Stimulated activated CD4-positive, alpha-beta T cell treated with anti-CD3 and anti-CD28 coated beads, Interleukin-4, amount 100 ng/mL, for 1 hour (primary cell): ENCODE results near the gene PLEKHM2.
"Not testable (repeated sequence)": the region's sequence is repeated elsewhere in the genome, so short reads cannot be mapped to it uniquely, and the experiment has no call there.

Source experiments
- DNase-seq: peaks from one replicate; pipeline ENCODE4 v3.0.0-alpha.2; 2020

The PLEKHM2 gene, protein sequence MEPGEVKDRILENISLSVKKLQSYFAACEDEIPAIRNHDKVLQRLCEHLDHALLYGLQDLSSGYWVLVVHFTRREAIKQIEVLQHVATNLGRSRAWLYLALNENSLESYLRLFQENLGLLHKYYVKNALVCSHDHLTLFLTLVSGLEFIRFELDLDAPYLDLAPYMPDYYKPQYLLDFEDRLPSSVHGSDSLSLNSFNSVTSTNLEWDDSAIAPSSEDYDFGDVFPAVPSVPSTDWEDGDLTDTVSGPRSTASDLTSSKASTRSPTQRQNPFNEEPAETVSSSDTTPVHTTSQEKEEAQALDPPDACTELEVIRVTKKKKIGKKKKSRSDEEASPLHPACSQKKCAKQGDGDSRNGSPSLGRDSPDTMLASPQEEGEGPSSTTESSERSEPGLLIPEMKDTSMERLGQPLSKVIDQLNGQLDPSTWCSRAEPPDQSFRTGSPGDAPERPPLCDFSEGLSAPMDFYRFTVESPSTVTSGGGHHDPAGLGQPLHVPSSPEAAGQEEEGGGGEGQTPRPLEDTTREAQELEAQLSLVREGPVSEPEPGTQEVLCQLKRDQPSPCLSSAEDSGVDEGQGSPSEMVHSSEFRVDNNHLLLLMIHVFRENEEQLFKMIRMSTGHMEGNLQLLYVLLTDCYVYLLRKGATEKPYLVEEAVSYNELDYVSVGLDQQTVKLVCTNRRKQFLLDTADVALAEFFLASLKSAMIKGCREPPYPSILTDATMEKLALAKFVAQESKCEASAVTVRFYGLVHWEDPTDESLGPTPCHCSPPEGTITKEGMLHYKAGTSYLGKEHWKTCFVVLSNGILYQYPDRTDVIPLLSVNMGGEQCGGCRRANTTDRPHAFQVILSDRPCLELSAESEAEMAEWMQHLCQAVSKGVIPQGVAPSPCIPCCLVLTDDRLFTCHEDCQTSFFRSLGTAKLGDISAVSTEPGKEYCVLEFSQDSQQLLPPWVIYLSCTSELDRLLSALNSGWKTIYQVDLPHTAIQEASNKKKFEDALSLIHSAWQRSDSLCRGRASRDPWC

DNA sequence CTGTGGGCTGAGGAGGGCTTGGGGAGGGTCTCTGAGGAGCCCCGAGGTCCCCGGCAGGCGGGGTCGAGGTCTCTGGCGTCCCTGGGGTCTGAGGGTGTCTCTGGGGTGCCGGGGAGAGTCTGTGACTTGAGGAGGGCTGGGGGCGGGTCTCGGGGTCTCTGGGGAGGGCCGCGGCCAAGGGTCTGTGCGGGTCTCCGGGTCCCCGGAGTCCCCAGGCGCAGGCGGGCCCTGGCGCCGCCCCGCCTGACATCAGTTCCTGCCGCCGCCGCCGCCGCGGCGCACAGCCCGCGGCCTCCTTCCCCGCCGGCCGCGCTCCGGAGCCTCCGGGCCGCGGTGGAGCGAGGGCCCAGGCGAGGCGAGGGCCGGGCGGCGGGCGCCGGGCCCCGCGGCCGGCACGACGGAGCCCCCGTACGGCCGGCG lies at the start of gene PLEKHM2:
Gene PLEKHM2, plus strand, starts transcription at position 279 of the 420 bp plus-strand sequence. CDS start 239 bp downstream, outside the sequence.
- peak; percentile 61 for DNase-seq

DNA sequence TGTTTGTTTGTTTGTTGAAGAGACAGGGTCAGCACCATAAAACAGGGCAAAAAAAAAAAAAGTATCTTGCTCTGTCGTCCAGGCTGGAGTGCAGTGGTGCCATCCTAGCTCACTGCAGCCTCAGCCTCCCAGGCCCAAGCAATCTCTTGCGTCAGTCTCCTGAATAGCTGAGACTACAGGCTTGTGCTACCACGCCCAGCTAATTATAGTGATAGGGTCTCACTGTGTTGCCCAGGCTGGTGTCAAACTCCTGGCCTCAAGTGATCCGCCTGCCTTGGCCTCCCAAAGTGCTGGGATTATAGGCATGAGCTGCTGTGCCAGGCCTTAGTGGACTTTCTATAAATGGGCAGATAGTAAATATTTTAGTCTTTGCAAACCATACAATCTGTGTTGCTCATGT lies 47.7 kb upstream of the PLEKHM2 start:
- no peak for DNase-seq

DNA sequence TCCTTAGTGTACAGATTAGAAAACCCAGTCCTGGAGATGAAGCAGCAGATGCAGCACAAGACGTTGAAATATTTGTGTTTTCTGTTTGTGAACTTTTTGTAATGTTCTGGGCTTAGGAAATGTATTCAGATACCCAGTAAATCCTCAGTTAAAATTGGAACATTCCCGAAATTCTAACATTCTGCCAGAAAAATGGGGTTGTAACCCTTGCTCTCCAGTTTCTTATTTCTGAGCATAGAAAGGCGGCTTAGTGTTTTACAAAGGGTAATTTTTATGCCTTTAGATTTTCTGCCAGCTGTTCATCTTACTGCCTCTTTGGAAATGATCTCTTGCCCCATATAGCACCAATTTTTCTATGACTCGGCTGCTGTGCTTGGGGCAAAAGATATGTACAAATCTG lies 46.3 kb upstream of the PLEKHM2 start:
- no peak for DNase-seq

DNA sequence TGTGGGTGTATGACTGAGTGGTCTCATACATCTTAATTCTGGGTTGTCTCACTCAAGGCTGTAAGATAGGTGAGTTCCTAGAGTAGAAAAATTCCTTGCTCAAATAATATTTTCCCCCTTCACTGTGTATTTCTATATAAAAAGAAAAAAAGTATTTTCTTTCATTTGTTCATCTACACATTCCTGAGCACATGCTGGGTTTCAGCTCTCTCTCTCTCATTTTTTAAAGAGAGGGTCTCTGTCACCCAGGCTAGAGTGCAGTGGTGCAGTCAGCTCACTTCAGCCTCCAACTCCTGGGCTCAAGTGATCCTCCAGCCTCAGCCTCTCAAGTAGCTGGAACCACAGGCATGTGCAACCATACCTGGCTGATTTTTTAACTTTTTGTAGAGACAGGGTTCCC lies 44.9 kb upstream of the PLEKHM2 start:
- DNase-seq: no peak

DNA sequence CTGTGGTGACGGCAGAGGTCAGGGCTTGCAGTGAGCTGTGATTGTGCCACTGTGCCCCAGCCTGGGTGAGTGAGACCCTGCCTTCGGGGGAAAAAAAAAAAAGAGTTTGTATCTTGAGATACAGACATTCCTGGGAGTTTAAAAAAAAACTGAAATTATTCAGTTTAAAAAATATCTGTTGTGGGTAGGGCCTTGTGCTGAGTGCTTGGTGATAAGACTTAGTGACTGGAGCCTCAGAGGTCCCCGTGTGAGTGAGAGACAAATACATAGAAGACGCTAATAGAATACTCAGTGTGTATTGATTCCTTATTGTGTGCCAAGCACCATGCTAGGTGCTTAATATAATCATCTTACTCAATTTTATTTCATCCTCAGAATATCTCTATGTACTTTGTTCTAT lies 44.2 kb upstream of the PLEKHM2 start:
- DNase-seq: no peak

DNA sequence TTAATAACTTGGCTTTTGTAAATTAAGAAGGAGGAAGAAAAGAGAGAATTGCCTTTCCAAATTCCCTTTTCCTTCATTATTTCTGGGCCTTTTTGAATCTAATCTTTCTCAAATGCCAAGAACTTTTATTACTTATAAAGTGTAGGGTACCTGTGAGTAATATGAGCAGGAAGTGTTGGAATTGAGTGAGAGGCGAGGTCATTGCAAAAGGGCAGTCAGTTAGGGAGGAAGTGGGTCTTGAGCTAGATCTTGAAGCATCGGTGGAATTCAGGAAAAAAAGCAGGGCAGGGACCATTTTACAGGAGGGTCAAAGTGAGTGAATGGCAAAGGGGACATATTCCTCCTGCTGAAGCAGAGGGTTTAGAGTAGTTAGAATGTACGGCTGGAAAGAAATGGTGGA lies 43.5 kb upstream of the PLEKHM2 start:
- DNase-seq: no peak

DNA sequence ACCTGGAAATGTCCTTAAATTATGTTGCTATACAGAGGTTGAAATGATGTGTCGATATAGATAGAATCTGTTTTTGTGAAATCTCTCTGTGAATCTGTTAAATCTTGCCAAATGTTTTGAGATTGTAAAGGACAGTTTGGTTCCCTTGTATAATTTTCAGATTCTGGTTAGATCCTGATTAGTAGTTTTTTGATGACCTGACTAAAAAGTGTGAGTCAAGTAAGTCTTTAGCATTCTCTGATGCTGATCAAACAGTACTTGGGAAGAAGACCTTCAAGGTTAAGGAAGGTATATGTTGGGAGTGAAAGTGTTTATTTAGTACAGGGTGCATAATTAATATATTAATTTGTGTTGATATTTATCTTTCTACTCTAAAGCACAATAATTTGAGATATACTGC lies 34.2 kb upstream of the PLEKHM2 start:
- DNase-seq: no peak

DNA sequence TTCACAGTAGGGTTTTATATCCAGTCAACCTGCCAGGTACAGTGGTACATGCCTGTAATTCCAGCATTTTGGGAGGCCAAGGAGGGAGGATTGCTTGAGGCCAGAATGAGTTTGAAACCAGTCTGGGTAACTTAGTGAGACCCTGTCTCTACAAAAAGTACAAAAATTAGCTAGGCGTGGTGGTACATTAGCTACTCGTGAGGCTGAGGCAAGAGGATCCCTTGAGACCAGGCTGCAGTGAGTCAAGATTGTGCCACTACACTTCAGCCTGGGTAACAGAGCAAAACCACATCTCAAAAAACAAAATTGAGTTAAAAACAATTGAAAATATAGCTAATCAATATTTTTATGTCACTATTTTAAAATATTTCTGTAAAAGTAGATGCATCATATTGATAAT lies 33.7 kb upstream of the PLEKHM2 start:
- no peak for DNase-seq

DNA sequence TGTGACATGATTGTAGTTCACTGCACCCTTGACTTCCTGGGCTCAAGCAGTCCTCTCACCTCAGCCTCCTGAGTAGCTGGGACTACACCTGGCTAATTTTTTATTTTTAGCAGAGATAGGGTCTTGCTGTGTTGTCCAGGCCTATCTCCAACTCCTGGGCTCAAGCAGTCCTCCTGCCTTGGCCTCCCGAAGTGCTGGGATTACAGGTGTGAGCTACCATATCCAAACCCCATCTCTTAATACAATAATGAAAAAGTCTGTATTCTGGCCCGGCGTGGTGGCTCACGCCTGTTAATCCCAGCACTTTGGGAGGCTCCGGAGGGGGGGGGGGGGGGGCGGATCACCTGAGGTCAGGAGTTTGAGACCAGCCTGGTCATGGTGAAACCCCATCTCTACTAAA lies 32.0 kb upstream of the PLEKHM2 start:
- not testable (repeated sequence) for DNase-seq

DNA sequence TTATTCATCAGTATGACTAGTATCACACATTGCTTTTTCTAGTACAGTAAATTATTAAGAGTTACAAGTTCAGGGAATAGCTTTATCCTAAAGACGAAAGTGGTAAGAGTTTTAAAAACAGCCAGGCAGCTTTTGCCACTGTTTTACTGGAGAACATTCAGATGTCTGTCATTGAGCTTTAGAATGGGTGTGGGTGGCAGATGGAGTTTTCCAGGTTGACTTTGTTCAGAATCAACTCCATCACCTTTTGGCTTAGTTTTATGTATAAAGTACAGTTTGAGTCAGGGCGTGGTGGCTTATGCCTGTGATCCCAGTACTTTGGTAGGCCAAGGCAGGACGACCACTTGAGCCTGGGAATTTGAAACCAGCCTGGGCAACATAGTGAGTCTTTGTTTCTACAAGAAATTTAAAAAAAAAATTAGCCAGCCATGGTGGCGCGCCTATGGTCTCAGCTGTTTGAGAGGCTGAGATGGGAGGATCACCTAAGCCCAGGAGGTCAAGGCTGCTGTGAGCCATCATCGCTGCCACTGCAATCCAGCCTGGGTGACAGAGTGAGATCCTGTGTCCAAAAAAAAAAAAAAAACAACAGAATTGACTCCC lies 29.9 kb upstream of the PLEKHM2 start:
- no peak for DNase-seq

DNA sequence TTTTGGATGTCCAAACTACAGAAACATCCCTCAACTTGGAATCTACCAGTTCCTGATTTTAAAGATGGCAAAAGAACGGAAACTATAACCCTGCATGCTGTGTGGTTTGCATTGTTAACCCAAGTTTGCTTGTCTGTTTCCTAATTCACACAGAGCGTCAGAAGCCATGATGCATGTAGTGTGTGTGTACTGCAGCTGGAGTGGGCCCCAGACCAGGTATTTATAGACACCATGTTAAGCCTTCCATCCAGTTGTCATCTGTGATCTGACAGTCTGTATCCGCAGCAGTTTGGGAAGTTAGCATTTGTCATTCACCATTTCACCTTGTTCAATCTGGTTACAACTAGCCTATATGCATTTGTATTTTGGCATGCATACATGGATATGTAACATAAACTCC lies 27.7 kb upstream of the PLEKHM2 start:
- DNase-seq: no peak

DNA sequence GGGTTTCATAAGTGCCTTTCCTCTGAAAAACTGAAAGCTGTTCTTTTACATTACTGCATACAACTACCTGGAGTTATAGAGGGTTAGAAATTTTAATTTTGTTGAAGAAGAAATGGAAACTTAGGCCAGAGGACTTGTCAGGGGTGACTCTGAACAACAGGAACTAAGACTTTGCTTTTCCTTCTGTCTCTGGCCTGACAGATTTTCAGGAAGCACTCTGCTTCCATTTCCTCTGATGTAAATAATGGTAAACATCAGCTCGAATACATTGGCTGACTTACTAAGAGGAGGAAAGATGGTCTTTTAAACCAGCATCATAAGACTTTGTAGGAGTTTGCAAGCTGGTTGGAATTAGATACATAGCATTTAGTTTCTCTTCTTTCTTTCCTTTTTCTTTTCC lies 27.1 kb upstream of the PLEKHM2 start:
- no peak for DNase-seq

DNA sequence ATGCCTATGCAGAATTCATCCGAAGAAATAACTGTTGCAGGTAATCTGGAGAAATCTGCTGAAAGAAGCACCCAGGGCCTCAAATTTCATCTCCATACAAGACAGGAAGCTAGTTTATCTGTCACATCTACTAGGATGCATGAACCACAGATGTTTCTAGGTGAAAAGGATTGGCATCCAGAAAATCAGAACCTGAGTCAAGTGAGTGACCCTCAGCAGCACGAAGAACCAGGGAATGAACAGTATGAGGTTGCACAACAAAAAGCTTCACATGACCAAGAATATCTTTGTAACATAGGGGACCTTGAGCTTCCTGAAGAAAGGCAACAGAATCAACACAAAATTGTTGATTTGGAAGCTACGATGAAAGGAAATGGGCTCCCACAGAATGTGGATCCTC lies 24.0 kb upstream of the PLEKHM2 start:
- no peak for DNase-seq

DNA sequence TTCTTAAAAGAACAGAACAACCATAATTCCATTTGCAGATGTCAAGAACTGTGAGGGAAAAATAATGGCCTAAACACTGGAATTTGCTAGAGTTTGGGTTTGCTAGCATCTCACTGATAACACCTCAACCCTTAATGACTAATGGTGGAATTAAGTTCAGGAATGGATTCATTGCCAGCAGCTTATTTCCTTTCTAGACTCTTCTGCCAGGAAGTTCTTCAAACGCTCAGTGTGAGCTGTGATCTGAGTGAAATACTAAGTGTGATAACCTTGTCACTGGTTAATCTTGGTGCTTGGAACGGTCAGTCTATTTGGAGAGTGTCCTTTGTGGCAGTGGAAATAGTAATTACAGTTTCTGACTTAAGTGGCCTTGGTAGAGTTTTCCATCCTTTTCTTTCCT lies 21.6 kb upstream of the PLEKHM2 start:
- no peak for DNase-seq

DNA sequence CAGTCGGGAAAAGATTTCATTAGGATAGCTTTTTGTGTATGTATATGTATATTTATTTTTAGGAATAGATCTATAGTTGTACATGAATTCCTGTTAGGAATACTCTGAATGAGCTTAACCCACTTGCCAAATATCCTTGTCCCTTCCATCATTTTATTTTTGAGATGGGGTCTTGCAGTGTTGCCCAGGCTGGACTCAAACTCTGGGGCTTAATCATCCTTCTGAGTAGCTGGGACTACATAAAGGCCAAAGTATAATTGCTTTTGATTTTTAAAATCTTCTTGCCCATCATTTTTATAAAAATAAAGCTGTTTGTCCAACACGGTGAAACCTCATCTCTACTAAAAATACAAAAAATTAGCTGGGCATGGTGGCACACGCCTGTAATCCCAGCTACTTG lies 20.2 kb upstream of the PLEKHM2 start:
- no peak for DNase-seq

DNA sequence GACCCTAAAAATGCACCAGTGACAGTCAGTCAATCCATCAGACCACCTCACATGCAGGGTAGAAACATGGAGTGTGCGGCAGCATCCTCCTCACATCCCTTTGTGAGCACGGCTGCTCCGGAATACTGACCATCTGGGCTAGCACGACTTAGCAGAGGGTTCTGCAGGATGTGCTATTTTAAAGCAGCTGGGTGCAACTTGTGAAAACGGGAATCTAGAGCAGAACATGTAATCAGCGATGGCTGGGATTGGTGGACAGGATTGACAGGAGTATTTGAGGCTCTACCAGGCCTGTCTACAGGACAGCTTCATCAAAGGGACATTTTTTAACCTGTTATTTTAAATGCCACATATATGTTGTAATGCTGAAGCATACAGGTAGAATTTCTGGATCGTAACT lies 16.8 kb upstream of the PLEKHM2 start:
- DNase-seq: no peak

DNA sequence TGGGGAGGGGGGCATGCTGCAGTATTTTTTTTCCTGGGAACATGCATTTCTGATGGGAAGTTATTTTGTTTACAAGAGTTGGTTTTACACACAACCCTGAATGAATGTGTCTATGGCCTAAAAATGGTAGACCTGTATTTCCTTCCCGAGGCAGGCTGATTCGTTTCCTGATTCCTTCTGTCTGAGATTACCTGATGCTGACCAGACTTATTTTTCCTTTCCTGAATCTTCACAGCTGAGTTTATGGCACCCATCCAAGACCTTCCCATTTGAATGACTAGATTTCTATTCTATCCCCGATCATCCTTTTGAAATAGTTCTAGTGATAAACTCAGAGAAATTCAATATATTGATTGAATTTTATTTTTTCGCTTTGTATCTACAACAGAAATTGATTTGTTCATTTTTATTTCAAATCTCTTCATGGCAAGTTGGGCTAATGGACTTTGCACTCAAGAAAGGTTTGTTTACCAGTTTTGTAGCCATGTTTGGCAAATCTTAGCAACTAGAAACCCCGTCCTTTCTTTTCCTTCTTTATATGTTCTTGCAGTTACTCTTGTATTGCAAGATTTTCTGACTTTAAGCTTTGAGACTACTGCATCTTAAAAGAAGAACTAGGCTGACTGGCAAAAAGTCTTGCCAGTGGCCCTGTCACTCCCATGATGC lies 15.9 kb upstream of the PLEKHM2 start:
- no peak for DNase-seq

DNA sequence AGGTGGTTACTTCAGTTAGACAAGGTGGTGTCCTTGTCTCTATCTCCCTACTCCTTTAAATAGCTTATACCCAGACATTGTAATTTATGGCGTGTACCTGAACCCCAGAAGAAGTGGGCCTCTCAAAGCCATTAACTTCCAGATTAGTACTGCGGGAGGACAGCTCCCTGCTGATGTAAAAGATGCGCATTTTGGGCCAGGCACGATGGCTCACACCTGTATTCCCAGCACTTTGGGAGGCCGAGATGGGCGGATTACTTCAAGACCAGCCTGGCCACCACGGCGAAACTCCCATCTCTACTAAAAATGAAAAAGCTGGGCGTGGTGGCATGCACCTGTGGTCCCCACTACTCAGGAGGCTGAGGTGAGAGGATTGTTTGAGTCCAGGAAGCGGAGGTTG lies 15.0 kb upstream of the PLEKHM2 start:
- no peak for DNase-seq

DNA sequence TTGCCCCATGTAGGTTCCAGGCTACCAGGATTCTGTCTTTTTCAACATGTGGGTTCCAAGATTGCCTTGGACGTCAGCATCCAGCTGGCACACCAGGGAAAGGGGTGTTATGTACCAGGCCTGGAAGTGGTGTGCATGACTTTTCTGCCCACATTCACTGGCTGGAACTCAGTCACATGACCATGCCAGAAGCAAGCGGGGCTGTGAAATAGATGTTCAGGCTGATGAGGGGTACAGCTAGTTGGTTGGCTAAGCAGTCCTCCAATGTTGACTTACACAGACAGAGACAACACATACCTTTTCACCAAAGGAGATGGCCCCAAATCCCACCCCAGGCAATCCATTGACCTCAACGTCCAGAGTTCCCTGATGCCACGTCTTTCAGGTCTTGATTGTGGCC lies 14.3 kb upstream of the PLEKHM2 start:
- DNase-seq: no peak

DNA sequence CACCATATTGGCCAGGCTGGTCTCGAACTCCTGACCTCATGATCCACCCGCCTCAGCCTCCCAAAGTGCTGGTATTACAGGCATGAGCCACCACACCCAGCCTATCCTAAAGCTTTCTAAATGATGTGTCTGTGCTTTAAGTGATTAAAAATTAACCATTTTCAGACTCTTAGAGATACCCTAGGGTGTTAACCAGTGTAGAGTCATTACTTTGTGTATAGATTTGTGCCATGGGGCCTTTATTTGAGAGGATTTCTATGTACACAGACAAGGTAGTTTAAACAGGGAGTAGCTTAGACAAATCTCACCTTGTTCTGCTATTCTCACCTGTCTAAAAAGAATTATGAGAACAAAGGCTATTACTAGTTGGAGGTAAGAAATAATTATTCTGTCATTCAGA lies 12.7 kb upstream of the PLEKHM2 start:
- no peak for DNase-seq

DNA sequence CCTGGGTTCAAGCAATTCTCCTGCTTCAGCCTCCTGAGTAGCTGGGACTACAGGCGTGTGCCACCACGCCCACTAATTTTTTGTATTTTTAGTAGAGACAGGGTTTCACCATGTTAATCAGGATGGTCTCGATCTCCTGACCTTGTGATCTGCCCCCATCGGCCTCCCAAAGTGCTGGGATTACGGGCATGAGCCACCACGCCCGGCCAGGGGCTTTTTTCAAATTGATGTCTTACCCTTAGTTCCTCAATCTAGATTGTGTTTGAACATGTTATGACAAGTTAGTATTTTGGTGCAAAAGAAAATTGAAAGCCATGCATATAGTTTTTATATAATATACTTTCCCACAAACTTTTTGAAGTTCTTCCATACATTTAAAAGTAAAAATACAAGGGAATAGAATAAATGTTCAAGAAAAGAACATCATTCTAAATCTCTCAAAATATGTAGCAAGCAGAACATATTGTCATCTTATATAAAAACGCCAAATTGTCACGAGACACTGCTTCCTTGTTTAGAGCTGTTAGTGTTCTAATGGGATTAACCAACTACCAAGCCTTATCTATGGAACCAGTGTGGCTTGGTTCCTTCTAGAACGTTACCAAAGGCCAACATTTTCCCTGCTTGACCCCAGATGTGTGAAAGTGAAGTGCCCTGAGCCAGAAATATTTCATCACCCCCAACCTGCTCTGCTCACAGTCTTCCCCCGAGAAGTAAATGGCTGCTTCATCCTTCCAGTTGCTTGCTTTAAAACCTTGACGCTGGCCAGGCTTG lies 9.5 kb upstream of the PLEKHM2 start:
- no peak for DNase-seq

DNA sequence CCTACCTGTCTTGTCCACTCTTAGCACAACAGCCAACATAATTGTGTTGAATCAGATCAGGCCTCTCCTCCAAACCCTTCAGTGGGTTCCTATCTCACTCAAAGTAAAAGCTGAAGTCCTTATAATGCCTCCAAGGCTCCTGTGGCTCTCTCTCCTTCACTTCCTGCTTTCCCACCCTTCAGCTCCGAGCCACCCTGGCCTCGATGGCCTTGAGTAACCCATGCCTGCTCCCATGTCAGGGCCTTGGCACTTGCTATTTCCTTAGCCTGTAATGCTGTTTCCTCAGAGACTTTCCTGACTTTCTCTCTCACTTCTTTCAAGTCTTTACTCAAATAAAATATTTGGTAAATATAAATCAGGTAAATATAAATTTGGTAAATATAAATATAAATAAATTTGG lies 8.1 kb upstream of the PLEKHM2 start:
- DNase-seq: no peak
